Parathyroid adenoma (tissue), 2 donors: Measurements from ENCODE around the gene FRRS1L.

Experiments used
- H2AFZ ChIP-seq: fragments of 300-600 bp; sonication (generic); one replicate; pipeline ENCODE4 v1.7.0; 2017; ENCODE audit warnings: antibody characterized with exemption, mild to moderate bottlenecking
- H3K27ac ChIP-seq: fragments of 300-600 bp; sonication (generic); one replicate; pipeline ENCODE4 v1.7.0; 2017
- H3K27me3 ChIP-seq: fragments of 300-600 bp; sonication (generic); one replicate; pipeline ENCODE4 v1.7.0; 2017; ENCODE audit warnings: low read length; ENCODE audit not compliant: control insufficient read depth, insufficient read depth
- H3K36me3 ChIP-seq: fragments of 300-600 bp; sonication (generic); one replicate; pipeline ENCODE4 v1.7.0; 2017; ENCODE audit warnings: low read length; ENCODE audit not compliant: control insufficient read depth, insufficient read depth
- H3K4me1 ChIP-seq: fragments of 300-600 bp; sonication (generic); one replicate; pipeline ENCODE4 v1.7.0; 2017; ENCODE audit warnings: control low read depth
- H3K4me2 ChIP-seq: fragments of 300-600 bp; sonication (generic); one replicate; pipeline ENCODE4 v1.7.0; 2017; ENCODE audit warnings: low read length
- H3K4me3 ChIP-seq: fragments of 300-600 bp; sonication (generic); one replicate; pipeline ENCODE4 v1.7.0; 2017; ENCODE audit warnings: low read depth, low read length
- H3K79me2 ChIP-seq: fragments of 300-600 bp; sonication (generic); one replicate; pipeline ENCODE4 v1.7.0; 2017; ENCODE audit warnings: control low read depth
- H3K9ac ChIP-seq: fragments of 300-600 bp; sonication (generic); one replicate; pipeline ENCODE4 v1.7.0; 2017; ENCODE audit warnings: mild to moderate bottlenecking
- H3K9me3 ChIP-seq: fragments of 300-600 bp; sonication (generic); one replicate; pipeline ENCODE4 v1.7.0; 2017; ENCODE audit warnings: low read length; ENCODE audit not compliant: control insufficient read depth
- CTCF ChIP-seq: fragments of 300-600 bp; sonication (generic); IDR thresholded peaks from one replicate; pipeline ENCODE4 v1.7.0; 2017; ENCODE audit warnings: antibody characterized with exemption, mild to moderate bottlenecking
- donor health status: primary hyperparathyroidism.

The FRRS1L gene

GRCh38 chr9:109150925-109151545, 16.0 kb downstream of the FRRS1L start:
- Histone ChIP-seq H3K4me3 (no peak overlapping the region), H2AFZ (no peak overlapping the region), H3K36me3 (no peaks in the 10 kb centered on the region), H3K9ac (no peak overlapping the region), H3K4me2 (no peak overlapping the region), H3K27ac (no peak overlapping the region), H3K79me2 (no peaks in the 10 kb centered on the region), H3K9me3 (no peaks in the 10 kb centered on the region), H3K4me1 (no peaks in the 10 kb centered on the region), H3K27me3 (no peaks in the 10 kb centered on the region)
- TF ChIP-seq CTCF: no peak

- Histone ChIP-seq H3K4me3 (no peak overlapping the region), H3K36me3 (no peaks in the 10 kb centered on the region), H3K4me1 (no peaks in the 10 kb centered on the region), H3K9ac (no peak overlapping the region), H3K27me3 (no peaks in the 10 kb centered on the region), H3K9me3 (no peaks in the 10 kb centered on the region), H3K27ac (no peak overlapping the region), H3K79me2 (no peaks in the 10 kb centered on the region), H3K4me2 (no peak overlapping the region), H2AFZ (no peak overlapping the region)
- TF ChIP-seq CTCF: no peak
Measured at GRCh38 chr9:109149722-109150121, 17.3 kb downstream of the FRRS1L start.

GRCh38 chr9:109149089-109149488, 18.0 kb downstream of the FRRS1L start:
- TF ChIP-seq CTCF: no peak
- H3K27ac ChIP-seq: no peak overlapping the region
- H3K9me3 ChIP-seq: no peaks in the 10 kb centered on the region
- H3K79me2 ChIP-seq: no peaks in the 10 kb centered on the region
- H2AFZ ChIP-seq: no peak overlapping the region
- no peaks in the 10 kb centered on the region for H3K4me1 ChIP-seq
- H3K27me3 ChIP-seq: no peaks in the 10 kb centered on the region
- no peak overlapping the region for H3K4me3 ChIP-seq
- H3K4me2 ChIP-seq: no peak overlapping the region
- no peak overlapping the region for H3K9ac ChIP-seq
- H3K36me3 ChIP-seq: no peaks in the 10 kb centered on the region

- H3K4me3 ChIP-seq: no peak overlapping the region
- H3K79me2 ChIP-seq: no peaks in the 10 kb centered on the region
- no peak overlapping the region for H3K4me2 ChIP-seq
- no peaks in the 10 kb centered on the region for H3K36me3 ChIP-seq
- TF ChIP-seq CTCF: no peak
- H3K27ac ChIP-seq: no peak overlapping the region
- H3K9ac ChIP-seq: no peak overlapping the region
- H3K27me3 ChIP-seq: no peaks in the 10 kb centered on the region
- no peaks in the 10 kb centered on the region for H3K9me3 ChIP-seq
- H2AFZ ChIP-seq: no peak overlapping the region
- H3K4me1 ChIP-seq: no peaks in the 10 kb centered on the region
Measured at GRCh38 chr9:109145051-109145450, 22.0 kb downstream of the FRRS1L start.

GRCh38 chr9:109143881-109144562, 23.0 kb downstream of the FRRS1L start:
- Histone ChIP-seq H3K9me3 (no peaks in the 10 kb centered on the region), H3K79me2 (no peaks in the 10 kb centered on the region), H3K4me3 (no peak overlapping the region), H3K36me3 (no peaks in the 10 kb centered on the region), H2AFZ (no peak overlapping the region), H3K9ac (no peak overlapping the region), H3K27me3 (no peaks in the 10 kb centered on the region), H3K4me2 (no peak overlapping the region), H3K4me1 (no peaks in the 10 kb centered on the region), H3K27ac (no peak overlapping the region)
- no peak for TF ChIP-seq CTCF
